GM12872 (cell line): ENCODE data around the gene PTH1R.

Source experiments
- CTCF ChIP-seq: IDR thresholded peaks from 3 replicates; pipeline ENCODE4 v1.5.1; 2011; ENCODE audit warnings: low read depth, mild to moderate bottlenecking, low read length, moderate library complexity; ENCODE audit not compliant: insufficient read depth

Gene PTH1R

GRCh38 chr3:46935989-46936558 is 58.6 kb downstream of the PTH1R start:
- no peak for TF ChIP-seq CTCF

GRCh38 chr3:46936733-46937250 is 59.3 kb downstream of the PTH1R start:
- no peak for TF ChIP-seq CTCF

- TF ChIP-seq CTCF: no peak
Observed at GRCh38 chr3:46938118-46938517, 60.6 kb downstream of the PTH1R start.

GRCh38 chr3:46939578-46940445 is 62.3 kb downstream of the PTH1R start:
- no peak for TF ChIP-seq CTCF

- TF ChIP-seq CTCF: no peak
Observed at GRCh38 chr3:46942076-46942475, 64.6 kb downstream of the PTH1R start.

- no peak for TF ChIP-seq CTCF
Observed at GRCh38 chr3:46942481-46943236, 65.1 kb downstream of the PTH1R start.
